ENCODE results near the gene RNF149.

DNA sequence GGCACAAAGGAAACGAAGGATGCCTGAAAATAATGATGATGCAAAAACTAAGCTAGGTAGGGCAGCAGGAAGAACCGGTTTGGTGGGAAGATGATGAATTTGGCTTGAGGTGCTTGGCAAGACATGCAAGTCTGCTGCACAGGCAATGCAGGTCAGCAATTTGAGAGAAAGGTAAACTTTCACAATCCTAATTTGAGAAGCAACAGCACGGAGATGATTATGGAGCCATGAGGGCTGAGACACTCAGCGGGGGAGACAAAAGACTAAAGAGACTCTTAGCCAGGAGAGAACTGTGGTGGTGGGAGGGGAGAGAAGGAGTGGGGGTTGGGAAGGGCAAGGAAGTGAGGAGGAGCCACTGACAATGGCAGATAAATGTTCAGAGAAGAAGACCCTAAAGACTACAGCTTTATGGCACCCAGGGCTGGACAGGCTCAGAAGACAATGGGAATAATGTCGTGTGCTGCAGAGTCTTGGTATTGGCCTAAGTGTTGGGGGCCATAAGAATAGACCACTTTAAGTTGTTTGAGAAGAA, 19.4 kb upstream of the RNF149 start:
- TF ChIP-seq, protein P1, sequence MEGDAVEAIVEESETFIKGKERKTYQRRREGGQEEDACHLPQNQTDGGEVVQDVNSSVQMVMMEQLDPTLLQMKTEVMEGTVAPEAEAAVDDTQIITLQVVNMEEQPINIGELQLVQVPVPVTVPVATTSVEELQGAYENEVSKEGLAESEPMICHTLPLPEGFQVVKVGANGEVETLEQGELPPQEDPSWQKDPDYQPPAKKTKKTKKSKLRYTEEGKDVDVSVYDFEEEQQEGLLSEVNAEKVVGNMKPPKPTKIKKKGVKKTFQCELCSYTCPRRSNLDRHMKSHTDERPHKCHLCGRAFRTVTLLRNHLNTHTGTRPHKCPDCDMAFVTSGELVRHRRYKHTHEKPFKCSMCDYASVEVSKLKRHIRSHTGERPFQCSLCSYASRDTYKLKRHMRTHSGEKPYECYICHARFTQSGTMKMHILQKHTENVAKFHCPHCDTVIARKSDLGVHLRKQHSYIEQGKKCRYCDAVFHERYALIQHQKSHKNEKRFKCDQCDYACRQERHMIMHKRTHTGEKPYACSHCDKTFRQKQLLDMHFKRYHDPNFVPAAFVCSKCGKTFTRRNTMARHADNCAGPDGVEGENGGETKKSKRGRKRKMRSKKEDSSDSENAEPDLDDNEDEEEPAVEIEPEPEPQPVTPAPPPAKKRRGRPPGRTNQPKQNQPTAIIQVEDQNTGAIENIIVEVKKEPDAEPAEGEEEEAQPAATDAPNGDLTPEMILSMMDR (IDR thresholded peaks at IDR 0.05; ENCODE audit: insufficient read depth, low read length), result no peak
- TF ChIP-seq POLR2AphosphoS5 (IDR thresholded peaks at IDR 0.05; ENCODE audit: low read depth) (no peak), REST (IDR thresholded peaks at IDR 0.05; ENCODE audit: insufficient replicate concordance, low read depth) (no peak), SPI1 (IDR thresholded peaks at IDR 0.05; ENCODE audit: borderline replicate concordance, low read depth) (no peak), GABPA (IDR thresholded peaks at IDR 0.05; ENCODE audit: low read depth) (no peak)
